ENCODE results near the gene RREB1.

RREB1 gene

GRCh38 chr6:7157752-7158616 is 50.2 kb downstream of the RREB1 start:
- Histone ChIP-seq H3K27ac (ENCODE audit: low read depth, low read length) (no peak overlapping the region), H3K79me2 (ENCODE audit: control insufficient read depth, low read length) (peaks cover 88% of the 10 kb centered on the region), H3K9me2 (replicated peaks; ENCODE audit: control insufficient read depth, low read length) (no peaks in the 10 kb centered on the region), H3F3A (ENCODE audit: control insufficient read depth, insufficient read depth) (0 out of 2 replicates have a peak, but pooled peaks cover 4% of the 10 kb centered on the region), H4K20me1 (ENCODE audit: control insufficient read depth, insufficient read depth, low read depth, low read length) (peaks cover 49% of the 10 kb centered on the region), H3K4me3 (ENCODE audit: low read length) (no peak overlapping the region), H3K36me3 (ENCODE audit: control insufficient read depth, low read length) (no peaks in the 10 kb centered on the region), H3K4me2 (ENCODE audit: low read length) (no peak overlapping the region), H3K27me3 (ENCODE audit: control insufficient read depth, low read length) (no peaks in the 10 kb centered on the region), H3K9me3 (ENCODE audit: control insufficient read depth, insufficient read depth, low read length) (no peaks in the 10 kb centered on the region), H3K4me1 (ENCODE audit: control insufficient read depth, low read length) (peaks cover 44% of the 10 kb centered on the region)
- TF ChIP-seq EZH2phosphoT487 (IDR thresholded peaks at IDR 0.05; ENCODE audit: borderline replicate concordance, low read length): no peak
- TF ChIP-seq, protein P1, sequence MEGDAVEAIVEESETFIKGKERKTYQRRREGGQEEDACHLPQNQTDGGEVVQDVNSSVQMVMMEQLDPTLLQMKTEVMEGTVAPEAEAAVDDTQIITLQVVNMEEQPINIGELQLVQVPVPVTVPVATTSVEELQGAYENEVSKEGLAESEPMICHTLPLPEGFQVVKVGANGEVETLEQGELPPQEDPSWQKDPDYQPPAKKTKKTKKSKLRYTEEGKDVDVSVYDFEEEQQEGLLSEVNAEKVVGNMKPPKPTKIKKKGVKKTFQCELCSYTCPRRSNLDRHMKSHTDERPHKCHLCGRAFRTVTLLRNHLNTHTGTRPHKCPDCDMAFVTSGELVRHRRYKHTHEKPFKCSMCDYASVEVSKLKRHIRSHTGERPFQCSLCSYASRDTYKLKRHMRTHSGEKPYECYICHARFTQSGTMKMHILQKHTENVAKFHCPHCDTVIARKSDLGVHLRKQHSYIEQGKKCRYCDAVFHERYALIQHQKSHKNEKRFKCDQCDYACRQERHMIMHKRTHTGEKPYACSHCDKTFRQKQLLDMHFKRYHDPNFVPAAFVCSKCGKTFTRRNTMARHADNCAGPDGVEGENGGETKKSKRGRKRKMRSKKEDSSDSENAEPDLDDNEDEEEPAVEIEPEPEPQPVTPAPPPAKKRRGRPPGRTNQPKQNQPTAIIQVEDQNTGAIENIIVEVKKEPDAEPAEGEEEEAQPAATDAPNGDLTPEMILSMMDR (IDR thresholded peaks at IDR 0.05; ENCODE audit: low read depth, low read length, poor library complexity, severe bottlenecking): no peak

- 0 out of 2 replicates have a peak, but pooled peaks cover 4% of the 10 kb centered on the region for H3F3A ChIP-seq (ENCODE audit: control insufficient read depth, insufficient read depth)
- H3K27ac ChIP-seq (ENCODE audit: low read depth, low read length): no peak overlapping the region
- no peak overlapping the region for H3K4me3 ChIP-seq (ENCODE audit: low read length)
- peaks cover 85% of the 10 kb centered on the region for H3K79me2 ChIP-seq (ENCODE audit: control insufficient read depth, low read length)
- no peak overlapping the region for H3K4me2 ChIP-seq (ENCODE audit: low read length)
- H3K27me3 ChIP-seq (ENCODE audit: control insufficient read depth, low read length): no peaks in the 10 kb centered on the region
- H3K4me1 ChIP-seq (ENCODE audit: control insufficient read depth, low read length): peaks cover 26% of the 10 kb centered on the region
- H3K9me2 ChIP-seq (replicated peaks; ENCODE audit: control insufficient read depth, low read length): no peaks in the 10 kb centered on the region
- TF ChIP-seq, protein P1 (IDR thresholded peaks at IDR 0.05; ENCODE audit: low read depth, low read length, poor library complexity, severe bottlenecking): no peak
- no peak for TF ChIP-seq EZH2phosphoT487 (IDR thresholded peaks at IDR 0.05; ENCODE audit: borderline replicate concordance, low read length)
- H3K36me3 ChIP-seq (ENCODE audit: control insufficient read depth, low read length): no peaks in the 10 kb centered on the region
- peaks cover 40% of the 10 kb centered on the region for H4K20me1 ChIP-seq (ENCODE audit: control insufficient read depth, insufficient read depth, low read depth, low read length)
- no peaks in the 10 kb centered on the region for H3K9me3 ChIP-seq (ENCODE audit: control insufficient read depth, insufficient read depth, low read length)
Measured at GRCh38 chr6:7159790-7160525, 52.2 kb downstream of the RREB1 start.

GRCh38 chr6:7161253-7161623 is 53.5 kb downstream of the RREB1 start:
- Histone ChIP-seq H4K20me1 (ENCODE audit: control insufficient read depth, insufficient read depth, low read depth, low read length) (peaks cover 45% of the 10 kb centered on the region), H3K36me3 (ENCODE audit: control insufficient read depth, low read length) (no peaks in the 10 kb centered on the region), H3F3A (ENCODE audit: control insufficient read depth, insufficient read depth) (no peaks in the 10 kb centered on the region), H3K9me3 (ENCODE audit: control insufficient read depth, insufficient read depth, low read length) (no peaks in the 10 kb centered on the region), H3K79me2 (ENCODE audit: control insufficient read depth, low read length) (peaks cover 88% of the 10 kb centered on the region), H3K4me1 (ENCODE audit: control insufficient read depth, low read length) (peaks cover 13% of the 10 kb centered on the region), H3K4me3 (ENCODE audit: low read length) (no peak overlapping the region), H3K4me2 (ENCODE audit: low read length) (no peak overlapping the region), H3K27me3 (ENCODE audit: control insufficient read depth, low read length) (no peaks in the 10 kb centered on the region), H3K9me2 (replicated peaks; ENCODE audit: control insufficient read depth, low read length) (no peaks in the 10 kb centered on the region), H3K27ac (ENCODE audit: low read depth, low read length) (no peak overlapping the region)
- TF ChIP-seq EZH2phosphoT487 (IDR thresholded peaks at IDR 0.05; ENCODE audit: borderline replicate concordance, low read length): no peak
- TF ChIP-seq, protein P1 (IDR thresholded peaks at IDR 0.05; ENCODE audit: low read depth, low read length, poor library complexity, severe bottlenecking): no peak
